Skeletal muscle tissue (tissue), 4 donors: ENCODE data around the gene NHEJ1. TPM values are rescaled to one million over a fixed set of nuclear protein-coding genes. Genes with fewer than 3 reads are reported as not detected.

Experiments
- H3K27ac ChIP-seq: one replicate; pipeline ENCODE4 v1.7.0; 2013; ENCODE audit warnings: mild to moderate bottlenecking, low read depth, low read length, inconsistent platforms
- H3K27me3 ChIP-seq, 3 donors: one replicate each; pipeline ENCODE4 v1.7.0; 2013; ENCODE audit warnings: low read length in 3 of 3; ENCODE audit not compliant: control insufficient read depth in 3 of 3, insufficient read depth in 3 of 3
- H3K36me3 ChIP-seq, 3 donors: one replicate each; pipeline ENCODE4 v1.7.0; 2013; ENCODE audit warnings: low read length in 3 of 3; ENCODE audit not compliant: control insufficient read depth in 3 of 3, insufficient read depth in 3 of 3
- H3K4me1 ChIP-seq, 3 donors: one replicate each; pipeline ENCODE4 v1.7.0; 2013; ENCODE audit warnings: low read length in 3 of 3, mild to moderate bottlenecking in 3 of 3; ENCODE audit not compliant: control insufficient read depth in 3 of 3, insufficient read depth in 3 of 3
- H3K4me3 ChIP-seq, 3 donors: one replicate each; pipeline ENCODE4 v1.7.0; 2013; ENCODE audit warnings: low read length in 3 of 3
- H3K9ac ChIP-seq, 3 donors: one replicate each; pipeline ENCODE4 v1.7.0; 2013; ENCODE audit warnings: low read length in 3 of 3, mild to moderate bottlenecking in 3 of 3, moderate library complexity in 2 of 3, low read depth in 1 of 3
- H3K9me3 ChIP-seq, 3 donors: one replicate each; pipeline ENCODE4 v1.7.0; 2013; ENCODE audit warnings: low read length in 3 of 3; ENCODE audit not compliant: control insufficient read depth in 3 of 3
- total RNA-seq: library from RNA; depleted of rRNA; stranded (reverse); fragments of >200 nt; gene quantifications from one replicate; pipeline ENCODE4 v1.2.3, GENCODE V29; 2014
- donor health status: Osteomylitis.

The NHEJ1 gene
- total RNA-seq, 1 donor from 2014 or later, result 15.1 TPM

GRCh38 chr2:219116776-219117646 is 43.6 kb downstream of the NHEJ1 start:
- no peak overlapping the region for H3K27ac ChIP-seq
- no peak overlapping the region for H3K9ac ChIP-seq

GRCh38 chr2:219112651-219113338 is 47.8 kb downstream of the NHEJ1 start:
- H3K4me3 ChIP-seq, result no peak overlapping the region
- H3K27ac ChIP-seq, result no peak overlapping the region
- H3K9ac ChIP-seq, result no peak overlapping the region
- H3K36me3 ChIP-seq, result no peaks in the 10 kb centered on the region
- no peaks in the 10 kb centered on the region for H3K27me3 ChIP-seq
- peaks cover 0 to 10% (median 4%) of the 10 kb centered on the region in 3 donors for H3K4me1 ChIP-seq
- no peaks in the 10 kb centered on the region for H3K9me3 ChIP-seq

More at GRCh38 chr2:219116776-219117646, 43.6 kb downstream of the NHEJ1 start:
- H3K4me1 ChIP-seq, result peaks cover 0 to 3% (median 0%) of the 10 kb centered on the region in 3 donors
- no peak overlapping the region for H3K4me3 ChIP-seq
- H3K36me3 ChIP-seq, result no peaks in the 10 kb centered on the region
- H3K27me3 ChIP-seq, result no peaks in the 10 kb centered on the region
- H3K9me3 ChIP-seq, result no peaks in the 10 kb centered on the region

- Histone ChIP-seq H3K27me3 (no peaks in the 10 kb centered on the region), H3K9me3 (no peaks in the 10 kb centered on the region), H3K4me1 (peaks cover 0 to 13% (median 6%) of the 10 kb centered on the region in 3 donors), H3K9ac (no peak overlapping the region), H3K27ac (no peak overlapping the region), H3K4me3 (no peak overlapping the region), H3K36me3 (no peaks in the 10 kb centered on the region)
These were observed 48.6 kb downstream of the NHEJ1 start for GRCh38 chr2:219112062-219112406.

GRCh38 chr2:219111375-219112061 is 49.1 kb downstream of the NHEJ1 start:
- H3K27me3 ChIP-seq, result no peaks in the 10 kb centered on the region
- H3K9ac ChIP-seq, result no peak overlapping the region
- peaks cover 0 to 13% (median 6%) of the 10 kb centered on the region in 3 donors for H3K4me1 ChIP-seq
- no peaks in the 10 kb centered on the region for H3K36me3 ChIP-seq
- no peaks in the 10 kb centered on the region for H3K9me3 ChIP-seq
- no peak overlapping the region for H3K4me3 ChIP-seq
- H3K27ac ChIP-seq, result no peak overlapping the region

GRCh38 chr2:219109471-219109870 is 51.1 kb downstream of the NHEJ1 start:
- no peaks in the 10 kb centered on the region for H3K9me3 ChIP-seq
- H3K27ac ChIP-seq, result no peak overlapping the region
- H3K36me3 ChIP-seq, result no peaks in the 10 kb centered on the region

GRCh38 chr2:219107758-219108157 is 52.9 kb downstream of the NHEJ1 start:
- Histone ChIP-seq H3K27me3 (no peaks in the 10 kb centered on the region), H3K9ac (peak overlapping the region; percentile 23 to 47 (median 46)), H3K36me3 (no peaks in the 10 kb centered on the region), H3K9me3 (no peaks in the 10 kb centered on the region), H3K27ac (no peak overlapping the region), H3K4me1 (peaks cover 2 to 13% (median 6%) of the 10 kb centered on the region in 3 donors), H3K4me3 (peak overlapping the region; percentile 34 to 42 (median 42))

More at GRCh38 chr2:219109471-219109870, 51.1 kb downstream of the NHEJ1 start:
- H3K27me3 ChIP-seq, result no peaks in the 10 kb centered on the region
- H3K4me3 ChIP-seq, result no peak overlapping the region
- H3K4me1 ChIP-seq, result peaks cover 0 to 13% (median 6%) of the 10 kb centered on the region in 3 donors
- H3K9ac ChIP-seq, result no peak overlapping the region

GRCh38 chr2:219106251-219106650 is 54.4 kb downstream of the NHEJ1 start:
- no peak overlapping the region for H3K27ac ChIP-seq

GRCh38 chr2:219104107-219105035 is 56.2 kb downstream of the NHEJ1 start:
- no peaks in the 10 kb centered on the region for H3K27me3 ChIP-seq
- H3K4me3 ChIP-seq, result no peak overlapping the region
- H3K4me1 ChIP-seq, result peaks cover 2 to 11% (median 6%) of the 10 kb centered on the region in 3 donors
- no peaks in the 10 kb centered on the region for H3K9me3 ChIP-seq
- no peak overlapping the region for H3K27ac ChIP-seq
- no peaks in the 10 kb centered on the region for H3K36me3 ChIP-seq
- H3K9ac ChIP-seq, result no peak overlapping the region

More at GRCh38 chr2:219106251-219106650, 54.4 kb downstream of the NHEJ1 start:
- H3K9ac ChIP-seq, result no peak overlapping the region
- peaks cover 2 to 13% (median 6%) of the 10 kb centered on the region in 3 donors for H3K4me1 ChIP-seq
- H3K36me3 ChIP-seq, result no peaks in the 10 kb centered on the region
- H3K9me3 ChIP-seq, result no peaks in the 10 kb centered on the region
- H3K27me3 ChIP-seq, result no peaks in the 10 kb centered on the region
- H3K4me3 ChIP-seq, result no peak overlapping the region

GRCh38 chr2:219099329-219099728 is 61.3 kb downstream of the NHEJ1 start:
- Histone ChIP-seq H3K27ac (no peak overlapping the region), H3K36me3 (no peaks in the 10 kb centered on the region), H3K4me3 (no peak overlapping the region), H3K4me1 (peaks cover 0 to 2% (median 0%) of the 10 kb centered on the region in 3 donors), H3K9me3 (no peaks in the 10 kb centered on the region), H3K9ac (no peak overlapping the region), H3K27me3 (no peaks in the 10 kb centered on the region)
